ENCODE data around the gene MRM2. TPM values are rescaled to one million over a fixed set of nuclear protein-coding genes. Genes with fewer than 3 reads are reported as not detected.

MRM2 gene
- total RNA-seq, 4 donors from 2014 or later: 12.2 to 15.5 (median 14.1) TPM

GRCh38 chr7:2231992-2232765, 9.8 kb downstream of the MRM2 start:
- no peak for TF ChIP-seq CTCF (IDR thresholded peaks at IDR 0.05; ENCODE audit: low read depth)

- TF ChIP-seq CTCF (IDR thresholded peaks at IDR 0.05; ENCODE audit: low read depth): no peak
Observed at GRCh38 chr7:2230882-2231281, 11.1 kb downstream of the MRM2 start.

GRCh38 chr7:2230226-2230625, 11.8 kb downstream of the MRM2 start:
- TF ChIP-seq CTCF (IDR thresholded peaks at IDR 0.05; ENCODE audit: low read depth): no peak

- no peak for TF ChIP-seq CTCF (IDR thresholded peaks at IDR 0.05; ENCODE audit: low read depth)
Observed at GRCh38 chr7:2229467-2229866, 12.5 kb downstream of the MRM2 start.

GRCh38 chr7:2228921-2229320, 13.1 kb downstream of the MRM2 start:
- TF ChIP-seq CTCF (IDR thresholded peaks at IDR 0.05; ENCODE audit: low read depth): no peak

- no peak for TF ChIP-seq CTCF (IDR thresholded peaks at IDR 0.05; ENCODE audit: low read depth)
Observed at GRCh38 chr7:2227699-2228098, 14.3 kb downstream of the MRM2 start.

- TF ChIP-seq CTCF (IDR thresholded peaks at IDR 0.05; ENCODE audit: low read depth): no peak
Observed at GRCh38 chr7:2225830-2226229, 16.2 kb downstream of the MRM2 start.
